H9 (cell line): ENCODE results near the gene AKT1. TPM values are rescaled to one million over a fixed set of nuclear protein-coding genes. Genes with fewer than 3 reads are reported as not detected.

Source experiments
- DNase-seq: peaks from one replicate; pipeline ENCODE4 v3.0.0-alpha.2; 2017
- H2AFZ ChIP-seq: one replicate; pipeline ENCODE4 v1.6.1; 2013; ENCODE audit warnings: mild to moderate bottlenecking, low read length, control low read depth, moderate library complexity
- H2AK5ac ChIP-seq: 2 replicates; pipeline ENCODE4 v1.6.1; 2013; ENCODE audit warnings: low read length, control low read depth, mixed read lengths; ENCODE audit not compliant: insufficient read length
- H2BK120ac ChIP-seq: one replicate; pipeline ENCODE4 v1.6.1; 2013; ENCODE audit warnings: low read depth, mild to moderate bottlenecking, low read length, control low read depth, inconsistent platforms; ENCODE audit not compliant: poor library complexity, severe bottlenecking
- H2BK12ac ChIP-seq: 2 replicates; pipeline ENCODE4 v1.6.1; 2013; ENCODE audit warnings: low read length, control low read depth, mixed read lengths, low read depth; ENCODE audit not compliant: insufficient read length
- H2BK15ac ChIP-seq: 2 replicates; pipeline ENCODE4 v1.6.1; 2013; ENCODE audit warnings: low read depth, low read length, control low read depth
- H2BK20ac ChIP-seq: one replicate; pipeline ENCODE4 v1.6.1; 2013; ENCODE audit warnings: low read depth, mild to moderate bottlenecking, low read length, control low read depth, inconsistent platforms; ENCODE audit not compliant: poor library complexity, severe bottlenecking
- H2BK5ac ChIP-seq: 2 replicates; pipeline ENCODE4 v1.6.1; 2013; ENCODE audit warnings: low read length, control low read depth, mixed read lengths; ENCODE audit not compliant: insufficient read length
- H3K14ac ChIP-seq: 2 replicates; pipeline ENCODE4 v1.6.1; 2013; ENCODE audit warnings: low read length, control low read depth; ENCODE audit not compliant: insufficient read depth
- H3K18ac ChIP-seq: 2 replicates; pipeline ENCODE4 v1.6.1; 2013; ENCODE audit warnings: low read depth, mild to moderate bottlenecking, mixed read lengths, low read length, control low read depth; ENCODE audit not compliant: insufficient read length
- H3K23ac ChIP-seq: 2 replicates; pipeline ENCODE4 v1.6.1; 2013; ENCODE audit warnings: low read length, control low read depth, mixed read lengths, low read depth; ENCODE audit not compliant: insufficient read length
- H3K23me2 ChIP-seq: 2 replicates; pipeline ENCODE4 v1.6.1; 2013; ENCODE audit warnings: low read depth, mild to moderate bottlenecking, mixed read lengths, low read length, control low read depth; ENCODE audit not compliant: insufficient read length, poor library complexity, severe bottlenecking
- H3K27ac ChIP-seq: 2 replicates; pipeline ENCODE4 v1.5.1; 2013; ENCODE audit warnings: low read length, control low read depth, mixed read lengths, low read depth; ENCODE audit not compliant: insufficient read length
- H3K27me3 ChIP-seq: 2 replicates; pipeline ENCODE4 v1.6.1; 2013; ENCODE audit warnings: low read length, control low read depth, inconsistent platforms; ENCODE audit not compliant: insufficient read depth
- H3K4ac ChIP-seq: 2 replicates; pipeline ENCODE4 v1.6.1; 2013; ENCODE audit warnings: low read depth, mild to moderate bottlenecking, control low read depth, inconsistent platforms, low read length, moderate library complexity
- H3K4me1 ChIP-seq: 2 replicates; pipeline ENCODE4 v1.6.1; 2013; ENCODE audit warnings: low read length, control low read depth, inconsistent platforms; ENCODE audit not compliant: insufficient read depth
- H3K4me2 ChIP-seq: 2 replicates; pipeline ENCODE4 v1.6.1; 2013; ENCODE audit warnings: low read length, control low read depth, mixed read lengths; ENCODE audit not compliant: insufficient read length, insufficient read depth
- H3K56ac ChIP-seq: 2 replicates; pipeline ENCODE4 v1.6.1; 2013; ENCODE audit warnings: low read depth, mild to moderate bottlenecking, mixed read lengths, low read length, control low read depth; ENCODE audit not compliant: insufficient read length
- H3K79me1 ChIP-seq: 2 replicates; pipeline ENCODE4 v1.6.1; 2013; ENCODE audit warnings: low read depth, mild to moderate bottlenecking, moderate library complexity, low read length, control low read depth, inconsistent platforms; ENCODE audit not compliant: insufficient read depth, poor library complexity, severe bottlenecking
- H3K79me2 ChIP-seq: 2 replicates; pipeline ENCODE4 v1.6.1; 2013; ENCODE audit warnings: low read length, control low read depth, inconsistent platforms; ENCODE audit not compliant: insufficient read depth
- H3K9ac ChIP-seq: 2 replicates; pipeline ENCODE4 v1.6.1; 2013; ENCODE audit warnings: low read length, control low read depth, mixed read lengths; ENCODE audit not compliant: insufficient read length; ENCODE audit errors: extremely low read depth
- H3K9me3 ChIP-seq: one replicate; pipeline ENCODE4 v1.6.1; 2013; ENCODE audit warnings: low read depth, low read length, inconsistent platforms; ENCODE audit not compliant: control insufficient read depth
- H3T11ph ChIP-seq: one replicate; pipeline ENCODE4 v1.6.1; 2013; ENCODE audit warnings: mild to moderate bottlenecking, low read length, control low read depth, inconsistent platforms
- H4K20me1 ChIP-seq: one replicate; pipeline ENCODE4 v1.6.1; 2013; ENCODE audit not compliant: control insufficient read depth, insufficient read length, insufficient read depth
- H4K5ac ChIP-seq: 2 replicates; pipeline ENCODE4 v1.6.1; 2013; ENCODE audit warnings: low read depth, mild to moderate bottlenecking, mixed read lengths, low read length, control low read depth; ENCODE audit not compliant: insufficient read length
- H4K8ac ChIP-seq: replicated peaks from 2 replicates; pipeline ENCODE4 v1.6.1; 2013; ENCODE audit warnings: low read length, control low read depth, mixed read lengths, low read depth; ENCODE audit not compliant: insufficient read length
- H4K91ac ChIP-seq: 2 replicates; pipeline ENCODE4 v1.6.1; 2013; ENCODE audit warnings: low read depth, mild to moderate bottlenecking, moderate library complexity, mixed read lengths, low read length, control low read depth; ENCODE audit not compliant: insufficient read length
- H3K27ac Mint-ChIP-seq, 3 experiments: 2 replicates in 2 of 3; 3 replicates in 1 of 3; pipeline ENCODE4 v1.8.0; 2020 to 2021; ENCODE audit warnings: mixed read lengths in 3 of 3, mild to moderate bottlenecking in 1 of 3, moderate library complexity in 1 of 3
- H3K27me3 Mint-ChIP-seq: 2 replicates; pipeline ENCODE4 v1.8.0; 2021; ENCODE audit warnings: low read depth, mild to moderate bottlenecking, moderate library complexity, mixed read lengths
- H3K36me3 Mint-ChIP-seq, 3 experiments: 2 replicates in 2 of 3; 3 replicates in 1 of 3; pipeline ENCODE4 v1.8.0; 2020 to 2021; ENCODE audit warnings: low read depth in 3 of 3, mixed read lengths in 3 of 3; ENCODE audit not compliant: insufficient read depth in 1 of 3
- H3K4me1 Mint-ChIP-seq, 2 experiments: 2 replicates each; pipeline ENCODE4 v1.8.0; 2020; ENCODE audit warnings: mixed read lengths in 2 of 2
- H3K4me3 Mint-ChIP-seq, 2 experiments: 2 replicates in 1 of 2; 3 replicates in 1 of 2; pipeline ENCODE4 v1.8.0; 2020 to 2021; ENCODE audit warnings: mild to moderate bottlenecking in 2 of 2, mixed read lengths in 2 of 2, moderate library complexity in 1 of 2
- H3K9me3 Mint-ChIP-seq, 2 experiments: 2 replicates in 1 of 2; 3 replicates in 1 of 2; pipeline ENCODE4 v1.8.0; 2020; ENCODE audit warnings: mild to moderate bottlenecking in 2 of 2, mixed read lengths in 2 of 2, moderate library complexity in 1 of 2
- CTCF ChIP-seq: fragments of 200-600 bp; sonication (generic); conservative IDR thresholded peaks from 3 replicates; pipeline ENCODE4 v1.8.0; 2021; ENCODE audit warnings: antibody characterized with exemption, mild to moderate bottlenecking
- WGBS: extraction: QIAGEN DNeasy Blood & Tissue Kit; methylation state at CpG from one replicate; pipeline ENCODE4 v1.1.7; 2013; ENCODE audit warnings: missing lambda C conversion rate, low lambda C conversion rate, mixed read lengths; ENCODE audit not compliant: insufficient read length; ENCODE audit errors: extremely low coverage; 5-methylcytosine and 5-hydroxymethylcytosine counted together
- total RNA-seq: library from RNA; stranded (reverse); gene quantifications from 2 replicates; pipeline ENCODE4 v1.2.1, GENCODE V29; 2021

AKT1 gene
- total RNA-seq, 1 experiment from 2014 or later: 101 TPM

GRCh38 chr14:104756477-104757237 lies 38.9 kb downstream of the AKT1 start:
- H3K9me3 ChIP-seq: no peaks in the 10 kb centered on the region
- no peak overlapping the region for H3T11ph ChIP-seq
- H4K8ac ChIP-seq: no peak overlapping the region
- no peak overlapping the region for H3K14ac ChIP-seq
- Mint-ChIP-seq H3K9me3 (0 out of 5 replicates have a peak, but pooled peaks cover 0 to 5% of the 10 kb centered on the region in 2 experiments), H3K4me1 (peaks cover 17 to 31% of the 10 kb centered on the region in 2 experiments), H3K27ac (no peak overlapping the region), H3K36me3 (peaks cover 32 to 68% (median 62%) of the 10 kb centered on the region in 3 experiments; a peak in 6 of 7 replicates), H3K4me3 (no peak overlapping the region), H3K27me3 (no peaks in the 10 kb centered on the region)
- no peak overlapping the region for H2BK15ac ChIP-seq
- peaks cover 16% of the 10 kb centered on the region; the same call in 1 of the 2 replicates for H3K79me2 ChIP-seq
- no CpG with 5 or more reads among the region's 27 CpGs for WGBS
- H3K23me2 ChIP-seq: peaks cover 12% of the 10 kb centered on the region
- no peak overlapping the region for H4K5ac ChIP-seq
- no peak overlapping the region for H2AFZ ChIP-seq
- H3K79me1 ChIP-seq: peaks cover 3% of the 10 kb centered on the region
- H3K18ac ChIP-seq: no peak overlapping the region
- H3K4me2 ChIP-seq: no peak overlapping the region
- H3K23ac ChIP-seq: no peak overlapping the region
- H4K91ac ChIP-seq: no peak overlapping the region
- no peaks in the 10 kb centered on the region; the same call in 1 of the 2 replicates for H3K4me1 ChIP-seq
- no peak overlapping the region for H2AK5ac ChIP-seq
- H4K20me1 ChIP-seq: no peaks in the 10 kb centered on the region
- no peak overlapping the region for H3K56ac ChIP-seq
- no peak for TF ChIP-seq CTCF
- H2BK120ac ChIP-seq: no peak overlapping the region
- no peak for DNase-seq
- H2BK5ac ChIP-seq: no peak overlapping the region
- no peak overlapping the region for H3K27ac ChIP-seq
- no peaks in the 10 kb centered on the region for H3K27me3 ChIP-seq
- no peak overlapping the region for H3K9ac ChIP-seq
- H3K4ac ChIP-seq: no peak overlapping the region
- H2BK20ac ChIP-seq: no peak overlapping the region
- no peak overlapping the region for H2BK12ac ChIP-seq
